Parathyroid adenoma (tissue), 2 donors: Measurements from ENCODE around the gene PLEKHA8.

Experiments
- H2AFZ ChIP-seq: fragments of 300-600 bp; sonication (generic); one replicate; pipeline ENCODE4 v1.7.0; 2017; ENCODE audit warnings: antibody characterized with exemption, mild to moderate bottlenecking
- H3K27ac ChIP-seq: fragments of 300-600 bp; sonication (generic); one replicate; pipeline ENCODE4 v1.7.0; 2017
- H3K27me3 ChIP-seq: fragments of 300-600 bp; sonication (generic); one replicate; pipeline ENCODE4 v1.7.0; 2017; ENCODE audit warnings: low read length; ENCODE audit not compliant: control insufficient read depth, insufficient read depth
- H3K36me3 ChIP-seq: fragments of 300-600 bp; sonication (generic); one replicate; pipeline ENCODE4 v1.7.0; 2017; ENCODE audit warnings: low read length; ENCODE audit not compliant: control insufficient read depth, insufficient read depth
- H3K4me1 ChIP-seq: fragments of 300-600 bp; sonication (generic); one replicate; pipeline ENCODE4 v1.7.0; 2017; ENCODE audit warnings: control low read depth
- H3K4me2 ChIP-seq: fragments of 300-600 bp; sonication (generic); one replicate; pipeline ENCODE4 v1.7.0; 2017; ENCODE audit warnings: low read length
- H3K4me3 ChIP-seq: fragments of 300-600 bp; sonication (generic); one replicate; pipeline ENCODE4 v1.7.0; 2017; ENCODE audit warnings: low read depth, low read length
- H3K79me2 ChIP-seq: fragments of 300-600 bp; sonication (generic); one replicate; pipeline ENCODE4 v1.7.0; 2017; ENCODE audit warnings: control low read depth
- H3K9ac ChIP-seq: fragments of 300-600 bp; sonication (generic); one replicate; pipeline ENCODE4 v1.7.0; 2017; ENCODE audit warnings: mild to moderate bottlenecking
- H3K9me3 ChIP-seq: fragments of 300-600 bp; sonication (generic); one replicate; pipeline ENCODE4 v1.7.0; 2017; ENCODE audit warnings: low read length; ENCODE audit not compliant: control insufficient read depth
- TF ChIP-seq, protein P1 (sequence below): fragments of 300-600 bp; sonication (generic); IDR thresholded peaks from one replicate; pipeline ENCODE4 v1.7.0; 2017; ENCODE audit warnings: antibody characterized with exemption, mild to moderate bottlenecking
- donor health status: primary hyperparathyroidism.

Gene PLEKHA8

DNA sequence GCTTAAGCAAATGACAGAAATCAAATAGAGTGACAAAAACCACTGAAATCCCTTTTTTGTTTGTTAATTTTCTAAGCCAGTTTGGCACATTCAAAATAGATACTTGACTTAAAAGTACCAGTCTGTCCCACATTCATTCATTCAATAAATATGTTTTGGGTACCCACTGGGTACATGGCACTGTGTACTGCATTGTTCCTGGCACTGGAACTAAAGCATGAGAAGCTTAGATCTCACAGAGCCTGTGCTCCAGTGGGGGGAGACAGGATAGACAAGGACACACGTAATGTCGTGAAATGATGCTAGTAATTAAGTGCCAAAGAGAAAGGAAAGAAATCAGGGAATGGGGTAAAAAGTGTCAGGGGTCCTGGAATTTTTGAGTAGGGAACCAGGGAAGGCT, 119.6 kb downstream of the PLEKHA8 start:
- Histone ChIP-seq H2AFZ (no peak overlapping the region), H3K4me2 (no peak overlapping the region), H3K4me3 (no peak overlapping the region), H3K9ac (no peak overlapping the region), H3K79me2 (peaks cover 41% of the 10 kb centered on the region), H3K27ac (no peak overlapping the region), H3K9me3 (no peaks in the 10 kb centered on the region), H3K27me3 (no peaks in the 10 kb centered on the region), H3K4me1 (peaks cover 11% of the 10 kb centered on the region), H3K36me3 (no peaks in the 10 kb centered on the region)
- TF ChIP-seq, protein P1, sequence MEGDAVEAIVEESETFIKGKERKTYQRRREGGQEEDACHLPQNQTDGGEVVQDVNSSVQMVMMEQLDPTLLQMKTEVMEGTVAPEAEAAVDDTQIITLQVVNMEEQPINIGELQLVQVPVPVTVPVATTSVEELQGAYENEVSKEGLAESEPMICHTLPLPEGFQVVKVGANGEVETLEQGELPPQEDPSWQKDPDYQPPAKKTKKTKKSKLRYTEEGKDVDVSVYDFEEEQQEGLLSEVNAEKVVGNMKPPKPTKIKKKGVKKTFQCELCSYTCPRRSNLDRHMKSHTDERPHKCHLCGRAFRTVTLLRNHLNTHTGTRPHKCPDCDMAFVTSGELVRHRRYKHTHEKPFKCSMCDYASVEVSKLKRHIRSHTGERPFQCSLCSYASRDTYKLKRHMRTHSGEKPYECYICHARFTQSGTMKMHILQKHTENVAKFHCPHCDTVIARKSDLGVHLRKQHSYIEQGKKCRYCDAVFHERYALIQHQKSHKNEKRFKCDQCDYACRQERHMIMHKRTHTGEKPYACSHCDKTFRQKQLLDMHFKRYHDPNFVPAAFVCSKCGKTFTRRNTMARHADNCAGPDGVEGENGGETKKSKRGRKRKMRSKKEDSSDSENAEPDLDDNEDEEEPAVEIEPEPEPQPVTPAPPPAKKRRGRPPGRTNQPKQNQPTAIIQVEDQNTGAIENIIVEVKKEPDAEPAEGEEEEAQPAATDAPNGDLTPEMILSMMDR = no peak

GRCh38 chr7:30148426-30148825, 120.2 kb downstream of the PLEKHA8 start:
- Histone ChIP-seq H3K4me3 (no peak overlapping the region), H3K4me1 (peaks cover 6% of the 10 kb centered on the region), H3K9ac (no peak overlapping the region), H3K4me2 (no peak overlapping the region), H3K9me3 (no peaks in the 10 kb centered on the region), H3K27ac (no peak overlapping the region), H3K36me3 (no peaks in the 10 kb centered on the region), H2AFZ (no peak overlapping the region), H3K27me3 (no peaks in the 10 kb centered on the region), H3K79me2 (peaks cover 35% of the 10 kb centered on the region)
- TF ChIP-seq, protein P1 = no peak

- Histone ChIP-seq H3K9me3 (no peaks in the 10 kb centered on the region), H3K79me2 (peaks cover 35% of the 10 kb centered on the region), H3K27me3 (no peaks in the 10 kb centered on the region), H3K4me3 (no peak overlapping the region), H3K27ac (no peak overlapping the region), H3K9ac (no peak overlapping the region), H3K4me2 (no peak overlapping the region), H3K4me1 (peaks cover under 1% of the 10 kb centered on the region), H3K36me3 (no peaks in the 10 kb centered on the region), H2AFZ (no peak overlapping the region)
- TF ChIP-seq, protein P1 = no peak
These were observed 120.8 kb downstream of the PLEKHA8 start for GRCh38 chr7:30148951-30149459.

DNA sequence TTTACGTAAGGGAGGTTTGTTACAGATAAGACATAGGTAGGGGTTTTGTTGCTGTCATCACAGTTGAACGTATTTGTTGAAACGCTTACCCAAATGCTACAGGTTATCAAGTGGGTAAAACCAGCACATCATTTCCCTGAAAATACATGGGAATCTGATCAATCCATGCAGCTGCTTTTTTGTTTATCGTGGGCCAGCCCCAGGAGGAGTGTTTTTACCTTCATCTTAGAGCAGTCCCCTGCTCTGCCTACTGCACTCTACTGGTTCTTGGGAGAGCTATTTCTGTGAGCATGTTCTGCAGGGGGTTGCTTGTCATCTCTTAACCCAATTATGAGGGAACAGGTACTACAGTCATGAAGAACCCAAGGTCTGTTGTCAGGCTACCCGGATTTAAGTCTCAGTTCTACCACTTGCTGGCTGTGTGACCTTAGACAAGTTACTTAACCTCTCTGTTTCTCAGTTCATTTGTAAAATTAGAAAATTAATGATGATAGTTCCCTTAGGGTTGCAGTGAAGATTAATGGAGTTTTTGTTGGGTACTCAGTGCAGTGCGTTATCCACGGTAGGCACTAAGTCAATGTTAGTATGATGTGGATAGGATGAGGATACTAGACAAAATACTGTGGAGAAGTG, 121.5 kb downstream of the PLEKHA8 start:
- Histone ChIP-seq H3K36me3 (no peaks in the 10 kb centered on the region), H3K27me3 (no peaks in the 10 kb centered on the region), H3K4me2 (no peak overlapping the region), H3K9ac (no peak overlapping the region), H3K9me3 (no peaks in the 10 kb centered on the region), H3K4me3 (no peak overlapping the region), H3K4me1 (no peaks in the 10 kb centered on the region), H3K79me2 (peaks cover 34% of the 10 kb centered on the region), H3K27ac (no peak overlapping the region), H2AFZ (no peak overlapping the region)
- TF ChIP-seq, protein P1 = no peak

DNA sequence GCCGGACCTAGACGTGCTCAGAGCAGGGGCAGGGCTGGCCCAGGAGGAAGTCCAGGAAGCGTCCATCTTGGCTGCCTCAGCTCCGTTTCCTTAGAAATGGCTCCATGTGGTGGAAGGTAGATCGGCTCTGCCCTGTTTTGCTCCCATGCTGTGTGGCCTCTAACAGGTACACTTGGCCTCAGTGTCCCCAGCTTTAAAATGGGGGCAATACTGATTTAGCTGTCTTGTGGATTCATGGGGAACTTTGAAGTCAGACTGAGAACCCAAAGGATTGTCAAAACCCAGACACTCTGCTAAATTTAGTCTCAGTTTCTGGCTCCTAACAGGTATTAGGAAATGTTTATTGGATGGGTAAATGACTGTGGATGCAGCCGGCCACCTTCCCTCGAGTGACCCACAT, 122.5 kb downstream of the PLEKHA8 start:
- no peak overlapping the region for H2AFZ ChIP-seq
- no peak overlapping the region for H3K27ac ChIP-seq
- TF ChIP-seq, protein P1 = no peak
- H3K4me3 ChIP-seq = no peak overlapping the region
- no peaks in the 10 kb centered on the region for H3K4me1 ChIP-seq
- H3K9me3 ChIP-seq = no peaks in the 10 kb centered on the region
- H3K27me3 ChIP-seq = no peaks in the 10 kb centered on the region
- H3K9ac ChIP-seq = no peak overlapping the region
- no peak overlapping the region for H3K4me2 ChIP-seq
- peaks cover 26% of the 10 kb centered on the region for H3K79me2 ChIP-seq
- H3K36me3 ChIP-seq = no peaks in the 10 kb centered on the region
